Measurements from ENCODE around the gene GNG2.

DNA sequence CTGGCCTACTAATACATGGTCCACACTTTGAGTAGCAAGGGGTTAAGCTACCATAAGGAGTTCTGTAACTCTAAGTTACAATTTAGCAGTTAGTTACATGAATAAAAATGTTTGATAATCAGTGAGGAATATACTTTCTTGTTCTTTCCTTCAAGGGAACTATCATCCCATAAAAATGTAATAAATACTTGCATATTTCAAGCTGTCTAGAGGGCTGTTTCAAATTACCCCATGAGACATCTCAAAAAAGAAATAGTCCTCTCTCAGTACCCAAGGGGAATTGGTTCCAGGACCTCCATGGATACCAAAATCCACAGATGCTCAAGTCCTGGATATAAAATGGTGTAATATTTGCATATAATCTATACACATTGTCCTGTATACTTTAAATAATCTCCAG lies 48.7 kb upstream of the GNG2 start:
- TF ChIP-seq CTCF (tag by site-specific recombination; IDR thresholded peaks at IDR 0.05) = no peak
- no peak for TF ChIP-seq YY1 (tag by site-specific recombination; IDR thresholded peaks at IDR 0.05)
- no peak for TF ChIP-seq ZBTB6 (tag by site-specific recombination; IDR thresholded peaks at IDR 0.05)
- TF ChIP-seq ZNF174 (tag by site-specific recombination; IDR thresholded peaks at IDR 0.05) = no peak
- TF ChIP-seq ZNF654 (tag by site-specific recombination; IDR thresholded peaks at IDR 0.05; ENCODE audit: low read depth) = no peak
- TF ChIP-seq SCRT2 (tag by site-specific recombination; IDR thresholded peaks at IDR 0.05) = no peak
